ENCODE results near the gene WDR19. TPM values are rescaled to one million over a fixed set of nuclear protein-coding genes. Genes with fewer than 3 reads are reported as not detected.
"Not testable (repeated sequence)": the region's sequence is repeated elsewhere in the genome, so short reads cannot be mapped to it uniquely, and the experiment has no call there.

Gene WDR19
- total and polyA plus RNA-seq, 11 donors = 4.3 to 15.6 (median 8.1) TPM

DNA sequence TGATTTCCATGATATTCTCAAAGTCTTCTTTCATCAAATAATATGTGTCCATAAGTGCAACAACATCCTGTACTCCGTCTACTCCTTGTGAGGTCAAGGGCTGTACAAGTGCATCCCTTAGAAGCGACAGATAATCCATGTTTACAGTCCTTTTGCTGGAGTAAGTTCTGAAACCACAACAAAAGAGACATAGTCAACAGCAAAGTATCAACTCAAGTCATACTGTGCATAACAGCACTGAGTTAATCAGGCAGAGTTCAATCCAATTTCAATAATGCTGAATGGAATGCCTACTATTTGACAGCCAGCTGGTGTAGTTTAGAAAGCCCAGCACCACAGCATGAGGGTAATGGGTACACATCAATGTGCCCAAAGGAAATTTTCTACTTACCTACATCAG is 109.4 kb downstream of the WDR19 start:
- Histone ChIP-seq H3K9me3 (no peaks in the 10 kb centered on the region), H3K4me1 (no peaks in the 10 kb centered on the region), H3K36me3 (peaks cover 0 to 94% (median 84%) of the 10 kb centered on the region in 9 donors), H3K27ac (no peak overlapping the region), H3K4me3 (no peak overlapping the region), H3K27me3 (no peaks in the 10 kb centered on the region)
- intact Hi-C loops (cut with DNase I) = no loop called here
- TF ChIP-seq POLR2A (IDR thresholded peaks at IDR 0.05) = no peak
- TF ChIP-seq, protein P1, sequence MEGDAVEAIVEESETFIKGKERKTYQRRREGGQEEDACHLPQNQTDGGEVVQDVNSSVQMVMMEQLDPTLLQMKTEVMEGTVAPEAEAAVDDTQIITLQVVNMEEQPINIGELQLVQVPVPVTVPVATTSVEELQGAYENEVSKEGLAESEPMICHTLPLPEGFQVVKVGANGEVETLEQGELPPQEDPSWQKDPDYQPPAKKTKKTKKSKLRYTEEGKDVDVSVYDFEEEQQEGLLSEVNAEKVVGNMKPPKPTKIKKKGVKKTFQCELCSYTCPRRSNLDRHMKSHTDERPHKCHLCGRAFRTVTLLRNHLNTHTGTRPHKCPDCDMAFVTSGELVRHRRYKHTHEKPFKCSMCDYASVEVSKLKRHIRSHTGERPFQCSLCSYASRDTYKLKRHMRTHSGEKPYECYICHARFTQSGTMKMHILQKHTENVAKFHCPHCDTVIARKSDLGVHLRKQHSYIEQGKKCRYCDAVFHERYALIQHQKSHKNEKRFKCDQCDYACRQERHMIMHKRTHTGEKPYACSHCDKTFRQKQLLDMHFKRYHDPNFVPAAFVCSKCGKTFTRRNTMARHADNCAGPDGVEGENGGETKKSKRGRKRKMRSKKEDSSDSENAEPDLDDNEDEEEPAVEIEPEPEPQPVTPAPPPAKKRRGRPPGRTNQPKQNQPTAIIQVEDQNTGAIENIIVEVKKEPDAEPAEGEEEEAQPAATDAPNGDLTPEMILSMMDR (IDR thresholded peaks at IDR 0.05) = no peak
- DNase-seq (no peak), ATAC-seq (no peak)
- WGBS, 4 donors = 96 to 100% (median 97%) methylated on average over 2 of the region's 2 CpGs

DNA sequence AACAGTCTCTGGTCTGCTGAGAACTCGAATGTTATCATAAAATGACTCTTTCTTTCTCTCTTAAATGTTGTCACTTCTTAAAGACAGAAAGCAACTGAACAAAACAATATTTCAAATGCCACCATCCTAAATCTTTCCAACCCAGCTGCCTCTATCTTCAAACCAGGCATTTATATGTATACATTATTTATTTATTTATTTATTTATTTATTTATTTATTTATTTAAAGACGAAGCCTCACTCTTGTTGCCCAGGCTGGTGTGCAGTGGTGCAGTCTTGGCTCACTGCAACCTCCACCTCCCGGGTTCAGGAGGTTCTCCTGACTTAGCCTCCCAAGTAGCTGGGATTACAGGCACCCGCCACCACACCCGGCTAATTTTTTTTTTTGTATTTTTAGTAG is 110.1 kb downstream of the WDR19 start:
- 94 to 98% (median 97%) methylated on average over 5 of the region's 5 CpGs for WGBS, 4 donors
- ATAC-seq; H3K4me3 ChIP-seq; DNase-seq; H3K27me3 ChIP-seq; H3K27ac ChIP-seq; intact Hi-C loops (cut with DNase I); H3K4me1 ChIP-seq; H3K9me3 ChIP-seq: not testable (repeated sequence)
- peaks cover 0 to 87% (median 77%) of the 10 kb centered on the region in 9 donors for H3K36me3 ChIP-seq

DNA sequence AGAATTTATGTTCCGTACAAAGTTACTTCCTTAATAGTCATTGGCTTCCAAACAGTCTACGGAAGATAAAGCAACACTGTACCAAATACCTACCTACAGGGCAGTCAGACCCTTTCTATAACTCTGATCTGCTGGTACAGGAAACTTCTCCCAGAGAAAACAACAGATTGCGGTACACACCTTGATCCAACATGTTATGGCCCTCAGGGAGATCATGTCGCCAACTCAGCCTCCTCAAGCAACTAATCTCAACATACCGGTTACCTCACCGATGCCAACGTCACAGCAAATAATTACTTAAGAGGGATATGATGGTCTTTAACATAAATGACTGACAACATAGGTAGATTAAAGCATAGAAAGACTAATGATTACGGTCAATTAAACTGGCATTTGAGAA is 113.5 kb downstream of the WDR19 start:
- 96 to 98% (median 97%) methylated on average over 8 of the region's 8 CpGs for WGBS, 4 donors
- no peaks in the 10 kb centered on the region for H3K9me3 ChIP-seq
- intact Hi-C loops (cut with DNase I) = no loop called here

DNA sequence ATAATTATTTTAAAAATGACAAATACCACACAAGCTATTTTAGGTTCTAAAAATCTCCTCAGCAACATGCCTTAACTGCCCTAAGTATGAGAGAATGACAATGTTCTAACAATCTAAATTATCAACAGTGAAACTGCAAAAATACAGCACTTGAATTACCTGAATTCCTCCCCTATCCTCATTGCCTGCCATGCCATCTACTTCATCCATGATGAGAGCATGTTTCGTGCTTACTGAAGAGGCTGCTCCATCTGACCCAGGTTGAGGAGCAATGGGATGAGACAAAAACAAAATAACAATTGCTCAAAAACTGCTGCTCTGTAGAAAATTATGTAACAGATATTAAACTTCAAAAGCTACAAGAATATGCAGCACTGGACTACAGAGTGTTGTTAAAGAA is 120.6 kb downstream of the WDR19 start:
- no peak for ATAC-seq
- no peak overlapping the region for H3K4me3 ChIP-seq
- 97 to 100% (median 99%) methylated on average over 1 of the region's 1 CpG for WGBS, 4 donors
- peaks cover 0 to 3% (median 0%) of the 10 kb centered on the region in 12 donors for H3K4me1 ChIP-seq
- H3K36me3 ChIP-seq = peaks cover 0 to 100% (median 86%) of the 10 kb centered on the region in 9 donors
- H3K27me3 ChIP-seq = no peaks in the 10 kb centered on the region
- no peak overlapping the region for H3K27ac ChIP-seq
- no peak for DNase-seq
- TF ChIP-seq, protein P1 (IDR thresholded peaks at IDR 0.05) = no peak
- no peak for TF ChIP-seq POLR2A (IDR thresholded peaks at IDR 0.05)
- intact Hi-C loops (cut with DNase I) = no loop called here
- no peaks in the 10 kb centered on the region for H3K9me3 ChIP-seq

More for the DNA sequence above, 113.5 kb downstream of the WDR19 start:
- ATAC-seq (no peak), DNase-seq (no peak)
- Histone ChIP-seq H3K4me3 (no peak overlapping the region), H3K4me1 (no peaks in the 10 kb centered on the region), H3K27ac (no peak overlapping the region), H3K36me3 (peaks cover 0 to 87% (median 76%) of the 10 kb centered on the region in 9 donors), H3K27me3 (no peaks in the 10 kb centered on the region)
- TF ChIP-seq, protein P1 (IDR thresholded peaks at IDR 0.05) = no peak
- TF ChIP-seq POLR2A (IDR thresholded peaks at IDR 0.05) = no peak

DNA sequence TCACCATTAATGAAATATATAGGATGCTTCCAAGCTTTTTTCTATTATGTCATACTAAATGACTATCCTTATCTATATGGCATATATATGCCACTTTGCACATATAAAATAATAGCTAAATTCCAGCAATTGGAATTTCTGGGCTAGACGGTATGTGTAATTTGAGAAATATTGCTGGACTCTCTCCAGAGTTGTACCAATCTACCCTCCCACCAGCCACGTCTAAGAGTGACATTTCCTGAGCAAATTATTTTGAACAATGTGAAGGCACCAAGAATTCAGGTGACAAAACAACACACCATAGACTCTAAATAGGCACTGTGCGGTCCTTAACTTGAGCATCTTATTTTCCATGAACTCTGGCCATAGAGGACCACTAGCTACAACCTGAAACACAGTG is 121.5 kb downstream of the WDR19 start:
- intact Hi-C loops (cut with DNase I) = no loop called here
- Histone ChIP-seq H3K9me3 (no peaks in the 10 kb centered on the region), H3K4me1 (peaks cover 0 to 12% (median 4%) of the 10 kb centered on the region in 12 donors), H3K27me3 (no peaks in the 10 kb centered on the region), H3K36me3 (peaks cover 0 to 100% (median 82%) of the 10 kb centered on the region in 9 donors), H3K4me3 (no peak overlapping the region), H3K27ac (no peak overlapping the region)
- 90 to 99% (median 94%) methylated on average over 3 of the region's 3 CpGs for WGBS, 4 donors
- TF ChIP-seq, protein P1 (IDR thresholded peaks at IDR 0.05) = no peak
- no peak for TF ChIP-seq POLR2A (IDR thresholded peaks at IDR 0.05)
- DNase-seq = no peak
- ATAC-seq = no peak
